Loucy (cell line): ENCODE results near the gene PRMT3.
A peak's percentile ranks its signal among the peaks of the same experiment; 100 is the strongest.

ENCODE experiments used
- H2AFZ ChIP-seq: fragments of 200-600 bp; sonication (generic); 2 replicates; pipeline ENCODE4 v1.6.0; 2016; ENCODE audit warnings: antibody characterized with exemption, mild to moderate bottlenecking, low read length, moderate library complexity
- H3F3A ChIP-seq: fragments of 200-600 bp; 2 replicates; pipeline ENCODE4 v1.6.0; 2016; ENCODE audit warnings: antibody characterized with exemption, low read depth, mild to moderate bottlenecking
- H3K27me3 ChIP-seq: fragments of 200-600 bp; sonication (generic); 2 replicates; pipeline ENCODE4 v1.6.1; 2014; ENCODE audit warnings: low read length, mild to moderate bottlenecking; ENCODE audit not compliant: insufficient read depth, poor library complexity, severe bottlenecking
- H3K36me3 ChIP-seq: fragments of 200-600 bp; sonication (generic); 2 replicates; pipeline ENCODE4 v1.6.1; 2016; ENCODE audit warnings: low read length; ENCODE audit not compliant: insufficient read depth
- H3K4me1 ChIP-seq: fragments of 200-600 bp; sonication (generic); 2 replicates; pipeline ENCODE4 v1.5.1; 2014; ENCODE audit warnings: low read length, mild to moderate bottlenecking; ENCODE audit not compliant: insufficient read depth, poor library complexity, severe bottlenecking
- H3K4me2 ChIP-seq: fragments of 200-600 bp; sonication (generic); 2 replicates; pipeline ENCODE4 v1.6.0; 2014; ENCODE audit warnings: antibody characterized with exemption, low read length, low read depth, mild to moderate bottlenecking; ENCODE audit not compliant: poor library complexity, severe bottlenecking
- H3K4me3 ChIP-seq: fragments of 200-600 bp; sonication (generic); 2 replicates; pipeline ENCODE4 v1.5.1; 2014; ENCODE audit warnings: low read length, mild to moderate bottlenecking, mixed read lengths; ENCODE audit not compliant: poor library complexity, severe bottlenecking
- H3K79me2 ChIP-seq: fragments of 200-600 bp; sonication (generic); 2 replicates; pipeline ENCODE4 v1.6.1; 2014; ENCODE audit warnings: low read length; ENCODE audit not compliant: insufficient read depth
- H3K9ac ChIP-seq: fragments of 200-600 bp; sonication (generic); 2 replicates; pipeline ENCODE4 v1.6.0; 2014; ENCODE audit warnings: mild to moderate bottlenecking, low read depth, low read length, moderate library complexity; ENCODE audit not compliant: poor library complexity, severe bottlenecking
- H3K9me2 ChIP-seq: fragments of 200-600 bp; sonication (generic); replicated peaks from 2 replicates; pipeline ENCODE4 v1.6.1; 2016; ENCODE audit warnings: low read depth, low read length, mixed read lengths
- H3K9me3 ChIP-seq: fragments of 200-600 bp; sonication (generic); 2 replicates; pipeline ENCODE4 v1.6.1; 2014; ENCODE audit warnings: mild to moderate bottlenecking, antibody characterized with exemption, low read length, low read depth; ENCODE audit not compliant: insufficient read depth
- H4K20me1 ChIP-seq: fragments of 200-600 bp; sonication (generic); 2 replicates; pipeline ENCODE4 v1.6.0; 2014; ENCODE audit warnings: antibody characterized with exemption, low read length, mild to moderate bottlenecking; ENCODE audit not compliant: insufficient read depth, poor library complexity, severe bottlenecking
- CTCF ChIP-seq: fragments of 200-600 bp; sonication (generic); conservative IDR thresholded peaks from 2 replicates; pipeline ENCODE4 v1.5.1; 2014; ENCODE audit warnings: mild to moderate bottlenecking, antibody characterized with exemption, low read length
- EZH2phosphoT487 ChIP-seq: fragments of 200-600 bp; IDR thresholded peaks from 2 replicates; pipeline ENCODE4 v1.6.1; 2018; ENCODE audit warnings: antibody characterized with exemption, mild to moderate bottlenecking, moderate library complexity, borderline replicate concordance

The PRMT3 gene

GRCh38 chr11:20444535-20444934, 57.0 kb downstream of the PRMT3 start:
- no peaks in the 10 kb centered on the region for H3K79me2 ChIP-seq
- H4K20me1 ChIP-seq, result no peaks in the 10 kb centered on the region
- no peaks in the 10 kb centered on the region for H3K9me2 ChIP-seq
- no peaks in the 10 kb centered on the region for H3K27me3 ChIP-seq
- TF ChIP-seq EZH2phosphoT487 (no peak), CTCF (no peak)
- H2AFZ ChIP-seq, result no peak overlapping the region
- no peak overlapping the region for H3K4me2 ChIP-seq
- no peaks in the 10 kb centered on the region for H3K9me3 ChIP-seq
- H3K4me1 ChIP-seq, result no peaks in the 10 kb centered on the region
- H3K4me3 ChIP-seq, result no peak overlapping the region
- H3F3A ChIP-seq, result no peaks in the 10 kb centered on the region
- H3K36me3 ChIP-seq, result no peaks in the 10 kb centered on the region
- no peak overlapping the region for H3K9ac ChIP-seq

GRCh38 chr11:20448834-20449233, 61.3 kb downstream of the PRMT3 start:
- H3F3A ChIP-seq, result no peaks in the 10 kb centered on the region
- no peaks in the 10 kb centered on the region for H3K9me2 ChIP-seq
- no peaks in the 10 kb centered on the region for H3K9me3 ChIP-seq
- H3K36me3 ChIP-seq, result peaks cover 3% of the 10 kb centered on the region; the same call in 1 of the 2 replicates
- H3K9ac ChIP-seq, result no peak overlapping the region
- no peaks in the 10 kb centered on the region for H3K79me2 ChIP-seq
- no peaks in the 10 kb centered on the region for H3K27me3 ChIP-seq
- H3K4me1 ChIP-seq, result no peaks in the 10 kb centered on the region
- H3K4me3 ChIP-seq, result no peak overlapping the region
- H2AFZ ChIP-seq, result no peak overlapping the region
- H3K4me2 ChIP-seq, result no peak overlapping the region
- 0 out of 2 replicates have a peak, but pooled peaks have one; percentile 7 for TF ChIP-seq CTCF
- no peak for TF ChIP-seq EZH2phosphoT487
- no peaks in the 10 kb centered on the region for H4K20me1 ChIP-seq

GRCh38 chr11:20450829-20451228, 63.3 kb downstream of the PRMT3 start:
- Histone ChIP-seq H3K4me2 (no peak overlapping the region), H3K9ac (no peak overlapping the region), H3F3A (no peaks in the 10 kb centered on the region), H3K36me3 (peaks cover 6% of the 10 kb centered on the region; the same call in 1 of the 2 replicates), H3K79me2 (no peaks in the 10 kb centered on the region), H3K9me2 (no peaks in the 10 kb centered on the region), H3K27me3 (no peaks in the 10 kb centered on the region), H3K4me3 (no peak overlapping the region), H2AFZ (no peak overlapping the region), H3K9me3 (no peaks in the 10 kb centered on the region), H3K4me1 (no peaks in the 10 kb centered on the region), H4K20me1 (no peaks in the 10 kb centered on the region)
- no peak for TF ChIP-seq EZH2phosphoT487
- TF ChIP-seq CTCF, result no peak
